Stimulated activated CD8-positive, alpha-beta memory T cell treated with anti-CD3 and anti-CD28 coated beads, Interleukin-2, amount 100 ng/mL, for 1 hour (primary cell): ENCODE measurements around the gene RELT.

Source experiments
- DNase-seq, 2 donors: peaks; one replicate each; pipeline ENCODE4 v3.0.0-alpha.2; 2020; ENCODE audit warnings: low read depth in 2 of 2

RELT gene

DNA sequence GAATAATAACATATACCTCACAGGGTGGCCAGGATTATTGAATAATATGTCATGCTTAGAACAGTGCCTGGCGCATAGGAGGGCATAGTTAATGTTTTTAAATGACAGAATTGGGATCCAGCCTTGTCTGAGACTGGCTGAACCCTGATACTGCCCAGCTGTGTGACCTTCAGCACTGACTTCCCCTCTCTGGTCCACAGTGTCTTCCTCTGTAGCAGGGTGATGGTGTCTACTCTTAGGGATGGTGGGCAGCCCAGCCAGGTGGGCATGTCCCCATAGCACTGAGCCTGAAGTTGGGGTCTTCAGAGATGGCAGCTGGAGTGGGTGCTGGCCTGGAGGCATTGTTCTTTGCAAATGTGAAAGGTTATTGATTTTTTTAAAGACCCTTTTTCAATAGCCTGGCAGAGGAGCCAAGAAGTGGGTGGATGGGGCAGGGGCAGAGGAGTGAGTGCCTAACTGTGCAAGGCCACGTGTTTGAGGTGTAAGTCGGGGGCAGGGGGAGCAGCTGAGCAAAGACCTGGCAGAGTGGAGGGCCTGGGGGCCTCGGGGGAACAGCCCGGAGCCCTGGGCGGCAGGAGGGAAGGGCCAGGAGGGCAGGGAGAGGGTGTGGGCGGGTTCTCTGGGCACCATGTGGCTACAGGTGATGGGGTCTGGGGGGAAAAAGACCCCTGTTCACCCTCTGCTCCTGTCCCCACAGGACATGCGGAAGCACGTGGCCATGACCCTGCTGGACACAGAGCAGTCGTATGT lies 29.8 kb upstream of the RELT start:
- no peak for DNase-seq

DNA sequence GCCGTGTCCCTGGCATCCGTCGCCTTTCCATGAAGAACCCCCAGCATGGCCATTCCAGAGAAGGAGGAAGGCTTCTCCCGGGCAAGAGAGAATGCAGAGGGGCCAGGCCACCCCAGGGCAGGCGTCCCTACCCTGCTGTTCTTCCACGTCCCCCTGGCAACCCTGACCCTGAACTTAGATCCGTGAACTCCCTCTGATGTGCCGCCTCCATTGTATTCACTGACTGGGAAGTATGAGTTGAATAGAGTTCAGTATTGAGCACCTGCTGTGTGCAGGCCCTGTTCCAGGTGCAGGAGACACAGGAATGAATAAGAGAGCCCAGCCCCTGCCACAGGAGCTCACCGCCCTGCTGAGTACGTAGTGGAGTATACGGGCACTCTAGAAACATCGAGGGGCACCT lies 29.1 kb upstream of the RELT start:
- DNase-seq = no peak

DNA sequence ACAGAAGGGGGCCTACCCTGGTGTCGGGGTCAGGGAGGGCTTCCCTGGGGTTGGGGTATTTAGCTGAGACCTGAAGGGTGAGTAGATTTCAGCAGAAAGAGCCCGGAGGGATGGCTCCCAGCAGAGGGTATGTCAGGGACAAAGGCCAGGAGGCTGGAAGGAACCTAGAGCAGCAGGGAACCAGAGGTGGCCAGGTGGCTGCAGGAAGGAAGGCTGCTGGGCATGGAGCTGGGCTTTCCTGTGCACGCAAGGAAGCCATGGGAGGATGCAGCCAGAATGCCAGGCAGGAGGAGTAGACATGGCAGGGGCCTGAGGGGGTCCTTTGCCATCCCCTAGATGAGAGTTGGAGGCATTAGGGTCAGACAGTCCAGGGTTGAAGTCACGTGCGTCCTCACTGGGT lies 27.4 kb upstream of the RELT start:
- no peak for DNase-seq

DNA sequence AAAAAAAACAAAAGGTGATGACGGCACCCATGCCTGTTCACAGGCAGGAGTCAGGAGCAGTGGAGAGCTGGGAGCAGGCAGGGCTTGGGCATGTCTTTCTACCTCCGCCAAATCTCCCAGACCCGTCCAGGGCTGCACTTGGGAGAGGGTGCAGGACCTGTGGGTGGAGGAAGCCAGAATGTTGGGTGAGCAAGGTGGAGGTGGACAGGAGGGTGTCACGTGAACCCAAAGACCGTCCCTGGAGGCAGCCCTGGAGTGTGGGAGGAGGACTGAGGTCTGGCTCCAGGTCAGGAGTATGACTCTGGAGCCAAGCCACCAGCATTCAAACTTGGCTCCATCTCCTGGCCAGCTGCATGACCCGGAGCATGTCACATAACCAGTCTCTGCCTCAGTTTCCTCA lies 26.6 kb upstream of the RELT start:
- DNase-seq = no peak

DNA sequence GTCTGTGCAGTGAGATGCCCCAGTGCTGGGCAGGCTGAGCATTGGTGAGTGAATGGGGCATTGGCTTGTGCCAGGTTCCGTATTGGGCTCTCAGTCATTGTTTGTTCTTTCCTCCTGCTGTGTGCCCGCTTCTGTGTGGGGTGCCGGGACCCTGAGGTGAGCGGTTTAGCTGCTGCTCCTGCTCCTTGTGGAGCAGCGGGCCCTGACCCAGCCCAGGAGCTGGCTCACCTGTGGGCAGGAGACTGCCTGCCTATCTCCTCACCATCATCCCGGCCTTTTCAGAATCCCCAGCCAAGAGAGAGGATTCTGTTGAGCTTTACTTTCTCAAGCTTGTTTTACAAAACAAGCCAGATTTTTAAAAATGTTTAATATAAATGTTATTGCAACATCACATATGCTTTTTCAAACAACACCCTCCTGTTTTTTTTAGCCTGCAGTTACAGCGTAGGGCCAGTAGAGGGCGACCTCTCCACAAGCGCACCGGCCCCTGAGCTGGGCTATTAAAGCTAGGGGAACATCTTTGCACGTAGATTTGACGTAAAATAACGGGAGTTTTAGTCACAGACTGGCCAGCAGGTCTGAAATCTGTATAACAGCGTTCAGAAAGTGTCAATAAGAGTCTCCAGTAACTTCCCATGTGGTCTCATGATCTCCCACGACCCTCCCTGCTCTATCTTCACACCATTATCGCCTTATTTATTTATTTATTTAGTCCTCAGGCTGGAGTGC lies 25.1 kb upstream of the RELT start:
- DNase-seq = peak; percentile 26 to 28

DNA sequence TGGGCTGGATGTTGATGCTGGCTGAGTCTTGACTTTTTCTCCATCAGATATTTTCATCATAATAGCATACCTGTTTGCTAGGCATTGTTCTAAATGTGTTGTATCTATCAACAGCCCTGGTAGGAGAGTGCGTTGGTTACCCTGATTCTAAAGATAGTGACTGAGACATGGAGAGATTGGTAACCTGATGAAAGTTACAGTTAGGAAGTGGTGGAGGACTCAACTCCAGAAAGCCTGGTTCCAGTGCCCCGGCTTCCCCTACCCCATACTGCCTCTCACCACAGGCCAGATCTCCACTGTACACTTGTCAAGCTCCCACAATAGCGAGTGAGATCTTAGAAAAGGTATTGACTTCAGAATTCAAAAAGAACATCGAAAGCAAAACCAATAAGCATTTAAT lies 22.8 kb upstream of the RELT start:
- no peak for DNase-seq

DNA sequence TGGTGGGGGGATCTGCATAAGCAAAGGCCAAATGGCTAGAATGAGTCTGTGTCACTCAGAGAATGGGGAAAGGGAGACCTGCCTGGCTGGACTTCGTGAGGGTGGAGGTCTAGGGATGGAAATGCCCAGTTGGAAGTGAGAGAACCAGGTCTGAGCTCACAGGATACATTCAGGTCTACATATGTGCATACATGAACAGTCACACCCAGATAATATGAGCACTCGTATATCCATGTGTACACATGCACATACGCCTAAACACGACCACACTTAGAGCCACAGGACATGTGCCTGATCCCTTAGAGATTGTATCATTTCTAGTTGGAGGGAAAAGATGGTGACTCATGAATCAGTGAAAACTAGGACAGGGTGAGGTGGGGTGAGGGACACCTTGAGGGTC lies 21.1 kb upstream of the RELT start:
- DNase-seq = no peak

DNA sequence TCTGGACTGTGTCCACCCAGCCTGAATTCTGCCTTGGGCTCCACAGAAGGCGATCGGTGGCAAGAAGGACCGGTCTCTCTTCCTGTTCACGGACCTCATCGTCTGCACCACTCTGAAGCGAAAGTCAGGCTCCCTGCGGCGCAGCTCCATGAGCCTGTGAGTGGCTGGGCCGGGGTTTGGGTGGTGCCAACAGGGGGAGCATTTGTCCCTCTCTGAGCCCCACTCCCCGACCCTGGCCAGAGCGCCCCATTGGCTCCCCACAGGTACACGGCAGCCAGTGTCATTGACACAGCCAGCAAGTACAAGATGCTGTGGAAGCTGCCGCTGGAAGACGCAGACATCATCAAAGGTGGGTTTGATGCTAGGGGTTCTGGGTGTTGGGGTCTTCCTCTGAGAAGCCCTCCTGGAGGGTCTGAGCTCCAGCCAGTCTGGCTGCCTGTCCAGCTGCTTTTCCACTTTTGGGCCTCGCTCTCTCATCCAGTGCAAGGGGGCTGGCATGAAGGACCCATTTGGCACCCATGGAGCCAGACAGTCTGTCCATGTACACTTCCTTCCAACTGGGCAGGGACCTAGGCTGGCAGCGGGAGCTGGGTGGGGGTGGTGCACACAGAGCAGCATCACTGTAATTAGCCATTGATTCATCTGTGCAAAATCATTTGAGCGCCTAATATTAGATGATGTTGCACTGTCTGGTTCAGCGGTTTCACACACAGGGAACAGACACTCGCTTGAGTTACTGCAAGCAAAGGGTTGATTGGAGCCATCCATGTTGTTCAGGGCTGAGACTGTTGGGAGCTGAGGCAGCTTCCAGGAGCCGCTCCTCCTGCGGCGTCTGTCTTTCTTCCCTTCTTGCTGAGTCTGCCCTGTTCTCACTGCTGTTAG lies 19.0 kb upstream of the RELT start:
- DNase-seq = no peak

DNA sequence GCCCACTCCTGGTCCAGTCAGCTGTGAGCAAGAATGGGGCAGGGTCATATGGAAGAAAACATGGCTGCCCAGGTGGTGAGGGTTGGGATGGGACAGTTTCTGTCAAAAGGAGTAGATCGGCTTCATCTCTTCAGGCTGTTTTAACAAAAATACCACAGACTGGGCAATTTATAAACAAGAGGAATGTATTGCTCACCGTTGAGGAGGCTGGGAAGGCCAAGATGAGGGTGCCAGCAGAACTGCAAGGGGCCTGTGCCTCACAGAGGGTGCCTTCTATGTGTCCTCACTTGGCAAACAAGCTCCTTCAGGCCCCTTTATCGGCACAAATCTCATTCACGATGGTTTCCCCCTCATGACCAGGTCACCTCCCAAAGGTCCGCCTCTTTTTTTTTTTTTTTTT lies 18.1 kb upstream of the RELT start:
- DNase-seq = no peak

DNA sequence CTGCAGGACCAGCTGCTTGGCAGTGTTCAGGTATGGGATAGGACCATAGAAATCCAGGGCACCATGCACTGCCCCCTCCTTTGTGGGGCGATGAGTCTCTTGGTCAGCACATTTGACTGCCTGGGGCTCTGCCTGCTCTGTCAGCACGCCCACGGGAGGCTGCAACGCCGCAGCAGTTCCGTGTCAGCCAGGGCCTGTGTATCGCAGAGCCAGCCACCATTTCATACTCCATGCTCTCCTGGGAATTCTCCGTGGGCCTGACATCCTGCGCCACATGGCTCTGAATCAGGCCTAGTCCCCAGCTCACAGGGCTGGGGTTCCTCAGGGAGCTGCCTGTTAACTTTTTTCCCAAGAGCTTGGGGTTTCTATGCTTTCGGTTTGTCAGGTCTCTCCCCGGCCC lies 16.9 kb upstream of the RELT start:
- DNase-seq = no peak

DNA sequence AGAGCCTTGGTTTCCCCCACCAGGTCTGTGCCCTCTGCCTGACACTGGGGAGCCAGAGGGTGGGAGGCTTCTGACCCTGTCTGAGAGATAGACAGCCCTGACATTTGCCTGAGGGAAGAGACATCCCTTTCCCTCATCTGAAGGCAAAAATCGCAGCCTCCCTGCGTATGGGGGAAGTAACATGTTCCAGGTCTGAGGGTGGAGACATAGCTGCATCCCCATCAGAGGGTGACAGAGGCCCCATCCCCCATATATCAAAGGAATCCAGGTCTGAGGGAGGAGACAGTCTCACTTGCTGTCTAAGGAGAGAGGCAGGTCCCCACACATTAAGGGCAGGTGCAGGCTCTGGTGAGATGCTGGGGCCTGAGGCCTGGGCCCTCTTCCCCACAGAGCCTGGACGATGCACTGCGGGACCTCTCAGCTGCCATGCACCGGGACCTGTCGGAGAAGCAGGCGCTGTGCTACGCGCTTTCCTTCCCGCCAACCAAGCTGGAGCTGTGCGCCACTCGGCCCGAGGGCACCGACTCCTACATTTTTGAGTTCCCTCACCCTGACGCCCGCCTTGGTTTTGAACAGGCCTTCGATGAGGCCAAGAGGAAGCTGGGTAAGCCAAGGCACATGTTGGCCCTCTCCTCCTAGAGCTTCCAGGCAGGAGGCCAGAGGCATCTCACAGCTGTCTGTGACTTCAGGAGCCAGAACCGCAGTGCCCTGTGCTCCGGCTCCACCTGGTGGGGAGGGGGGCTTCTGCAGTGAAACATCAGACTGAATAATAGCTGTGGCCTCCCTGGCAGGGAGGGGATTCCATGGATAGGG lies 16.1 kb upstream of the RELT start:
- no peak for DNase-seq

DNA sequence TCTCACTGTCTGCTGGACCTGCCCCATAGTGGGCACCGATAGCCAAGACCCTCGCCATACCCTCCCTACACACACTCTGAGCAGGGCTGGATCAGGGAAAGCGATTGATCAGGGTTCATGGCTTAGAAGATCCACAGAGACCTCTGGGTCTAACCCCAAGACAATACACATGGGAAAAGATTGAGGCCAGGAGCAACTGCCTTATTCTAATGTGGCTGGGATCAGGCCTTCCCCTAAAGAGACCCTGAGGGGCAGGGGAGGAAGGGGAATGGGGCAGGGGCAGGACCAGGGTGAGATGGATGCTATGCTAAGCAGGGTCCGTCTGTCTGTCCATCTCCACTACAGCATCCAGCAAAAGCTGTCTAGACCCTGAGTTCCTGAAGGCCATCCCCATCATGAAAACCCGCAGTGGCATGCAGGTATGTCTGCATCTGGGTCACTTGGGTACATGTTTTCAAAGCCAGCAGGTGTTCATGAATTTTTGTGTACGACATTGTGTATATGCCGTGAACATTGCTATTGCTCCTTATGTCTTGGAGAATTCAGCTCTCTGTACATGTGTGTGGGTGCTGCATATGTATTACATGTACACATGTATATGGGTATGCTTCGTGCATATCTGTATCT lies 15.3 kb upstream of the RELT start:
- DNase-seq = no peak

DNA sequence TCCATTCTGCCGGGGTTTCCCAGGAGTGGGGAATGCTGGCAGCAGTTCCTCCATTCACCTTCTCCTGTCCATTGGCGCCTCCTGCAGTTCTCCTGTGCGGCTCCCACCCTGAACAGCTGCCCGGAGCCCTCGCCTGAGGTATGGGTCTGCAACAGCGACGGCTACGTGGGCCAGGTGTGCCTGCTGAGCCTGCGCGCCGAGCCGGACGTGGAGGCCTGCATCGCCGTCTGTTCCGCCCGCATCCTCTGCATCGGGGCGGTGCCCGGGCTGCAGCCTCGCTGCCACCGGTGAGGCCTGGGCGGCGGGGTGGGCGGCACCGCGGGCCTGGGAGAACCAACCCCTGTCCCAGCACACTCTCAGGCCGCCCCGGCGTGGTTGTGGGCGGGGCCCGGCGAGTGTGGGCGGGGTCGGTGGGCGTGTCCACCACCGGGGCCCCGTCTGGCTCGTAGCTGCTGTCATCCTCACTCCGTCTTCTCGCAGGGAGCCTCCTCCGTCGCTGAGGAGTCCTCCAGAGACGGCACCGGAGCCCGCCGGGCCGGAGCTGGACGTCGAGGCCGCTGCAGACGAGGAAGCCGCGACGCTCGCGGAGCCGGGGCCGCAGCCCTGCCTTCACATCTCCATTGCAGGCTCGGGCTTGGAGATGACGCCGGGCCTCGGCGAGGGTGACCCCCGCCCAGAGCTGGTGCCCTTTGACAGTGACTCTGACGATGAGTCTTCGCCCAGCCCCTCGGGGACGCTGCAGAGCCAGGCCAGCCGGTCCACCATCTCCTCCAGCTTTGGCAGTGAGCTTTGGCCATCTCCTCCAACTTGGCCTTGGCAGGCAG lies 14.0 kb upstream of the RELT start:
- no peak for DNase-seq

DNA sequence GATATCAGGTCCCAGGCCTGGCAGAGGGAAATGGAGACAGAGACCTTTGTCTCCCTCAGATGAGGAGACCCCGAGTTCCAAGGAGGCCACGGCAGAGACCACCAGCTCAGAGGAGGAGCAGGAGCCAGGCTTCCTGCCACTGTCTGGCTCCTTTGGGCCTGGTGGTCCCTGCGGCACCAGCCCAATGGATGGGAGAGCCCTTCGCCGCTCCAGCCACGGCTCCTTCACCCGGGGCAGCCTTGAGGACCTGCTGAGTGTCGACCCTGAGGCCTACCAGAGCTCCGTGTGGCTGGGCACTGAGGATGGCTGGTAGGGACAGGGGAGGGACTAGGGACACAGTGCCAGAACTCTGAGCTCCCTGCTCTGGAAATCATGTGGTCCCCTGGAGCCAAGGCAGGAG lies 13.1 kb upstream of the RELT start:
- no peak for DNase-seq

DNA sequence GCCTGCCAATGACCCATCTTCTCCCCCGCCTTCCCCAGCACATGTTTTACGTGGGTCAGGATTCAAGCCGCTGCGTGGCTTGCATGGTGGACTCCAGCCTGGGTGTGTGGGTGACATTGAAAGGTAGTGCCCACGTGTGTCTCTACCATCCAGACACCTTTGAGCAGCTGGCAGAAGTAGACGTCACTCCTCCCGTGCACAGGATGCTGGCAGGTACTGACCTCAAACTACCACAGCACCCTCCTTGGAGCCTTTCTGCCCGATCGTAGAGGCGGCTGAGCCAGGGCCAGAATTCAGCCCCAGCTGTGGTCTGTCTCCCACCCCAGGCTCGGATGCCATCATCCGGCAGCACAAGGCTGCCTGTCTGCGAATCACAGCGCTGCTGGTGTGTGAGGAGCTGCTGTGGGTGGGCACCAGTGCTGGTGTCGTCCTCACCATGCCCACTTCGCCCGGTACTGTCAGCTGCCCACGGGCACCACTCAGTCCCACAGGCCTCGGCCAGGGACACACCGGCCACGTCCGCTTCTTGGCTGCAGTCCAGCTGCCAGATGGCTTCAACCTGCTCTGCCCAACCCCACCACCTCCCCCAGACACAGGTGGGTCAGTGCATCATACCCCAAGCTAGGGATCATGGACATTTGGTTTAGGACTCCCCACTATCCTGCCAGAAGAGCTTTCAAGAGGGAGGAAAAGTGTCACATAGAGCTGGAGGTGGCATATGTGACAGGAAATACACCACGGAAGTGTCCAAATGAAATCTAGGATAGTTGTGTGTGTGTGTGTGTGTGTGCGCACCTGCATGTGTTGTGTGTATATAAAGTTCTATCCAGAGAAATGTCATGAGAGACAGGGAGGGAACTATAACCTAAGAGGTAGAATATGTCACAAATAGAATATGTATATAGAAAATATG lies 10.6 kb upstream of the RELT start:
- DNase-seq = no peak

DNA sequence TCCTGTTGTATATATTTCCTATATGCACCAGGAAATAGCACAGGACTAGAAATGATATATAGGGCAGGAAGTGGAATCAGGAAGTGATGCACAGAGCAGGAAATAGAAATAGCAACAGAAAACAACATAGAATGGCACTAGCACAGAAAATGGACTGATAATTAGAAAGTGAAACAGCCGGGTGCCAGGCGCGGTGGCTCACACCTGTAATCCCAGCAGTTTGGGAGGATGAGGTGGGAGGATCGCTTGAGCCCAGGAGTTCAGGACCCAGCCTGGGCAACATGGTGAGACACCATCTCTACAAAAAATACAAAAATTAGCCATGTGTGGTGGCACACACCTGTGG lies 10.0 kb upstream of the RELT start:
- DNase-seq = no peak

DNA sequence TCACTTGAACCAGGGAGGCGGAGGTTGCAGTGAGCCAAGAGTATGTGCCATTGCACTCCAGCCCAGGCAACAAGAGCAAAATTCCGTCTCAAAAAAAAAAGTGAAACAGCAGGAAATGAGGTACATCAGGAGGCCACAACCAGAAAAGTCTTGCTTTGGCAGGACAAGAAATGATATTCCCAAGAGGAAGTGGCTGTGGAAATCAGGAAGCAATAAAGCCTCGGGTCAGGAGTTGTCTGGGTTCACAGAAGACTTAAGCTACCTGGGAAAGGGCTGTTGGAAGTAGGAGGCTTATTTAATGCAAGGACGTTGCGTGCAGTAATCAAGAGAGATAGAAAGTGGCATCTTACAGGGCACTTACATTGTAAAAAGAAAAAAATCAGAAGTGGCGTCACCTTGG lies 9.2 kb upstream of the RELT start:
- no peak for DNase-seq

DNA sequence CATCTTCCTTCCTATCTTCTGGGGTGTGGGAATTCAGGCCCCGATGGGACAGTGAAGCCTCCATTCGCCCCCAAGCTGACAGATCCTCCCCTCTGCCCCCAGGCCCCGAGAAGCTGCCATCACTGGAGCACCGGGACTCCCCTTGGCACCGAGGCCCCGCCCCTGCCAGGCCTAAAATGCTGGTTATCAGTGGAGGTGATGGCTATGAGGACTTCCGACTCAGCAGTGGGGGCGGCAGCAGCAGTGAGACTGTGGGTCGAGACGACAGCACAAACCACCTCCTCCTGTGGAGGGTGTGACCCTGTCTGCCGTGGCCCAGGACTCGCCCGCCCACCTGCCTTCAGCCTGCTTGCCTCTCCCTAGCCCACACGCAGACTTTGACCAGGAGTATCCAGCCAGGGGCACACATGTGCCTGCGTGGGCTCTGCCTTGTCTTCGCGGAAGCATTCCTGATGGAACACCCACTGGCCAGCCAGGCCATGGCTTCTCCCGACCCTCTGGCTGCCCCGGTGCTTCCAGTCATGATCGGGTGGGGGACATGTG lies 8.6 kb upstream of the RELT start:
- DNase-seq = no peak

DNA sequence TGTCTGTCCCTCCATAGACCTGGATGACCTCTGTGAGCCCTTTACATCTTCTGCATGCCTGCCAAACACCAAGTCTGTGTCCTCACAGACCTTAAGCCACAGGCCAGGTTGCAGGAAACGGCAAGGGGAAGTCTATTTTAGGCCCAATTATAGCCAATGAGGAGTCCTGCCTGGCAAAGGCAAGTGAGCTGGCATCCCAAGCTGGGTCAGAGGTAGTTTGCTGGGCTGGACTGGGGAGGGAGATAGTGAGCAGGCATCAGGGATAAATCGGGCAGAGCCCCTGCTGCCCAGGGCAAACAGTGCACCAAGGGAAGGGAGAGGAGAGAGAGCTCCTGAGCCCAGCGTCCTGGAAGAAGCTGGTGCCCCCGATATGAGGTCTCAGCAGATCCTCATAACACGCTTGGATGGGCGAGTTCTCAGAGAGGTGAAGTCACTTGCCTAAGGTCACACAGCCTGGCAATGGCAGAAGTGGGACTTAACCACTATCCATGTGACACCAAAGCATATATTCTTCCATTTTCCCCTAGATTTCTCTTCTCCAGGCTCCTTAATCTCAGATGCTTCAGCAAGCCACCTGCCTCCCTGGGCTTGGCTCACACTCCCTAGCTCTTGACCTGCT lies 3.7 kb upstream of the RELT start:
- no peak for DNase-seq
